ENCODE results near the gene SLC29A3. TPM values are rescaled to one million over a fixed set of nuclear protein-coding genes. Genes with fewer than 3 reads are reported as not detected.

The SLC29A3 gene
- total RNA-seq, 1 donor from 2014 or later: 11.4 TPM

DNA sequence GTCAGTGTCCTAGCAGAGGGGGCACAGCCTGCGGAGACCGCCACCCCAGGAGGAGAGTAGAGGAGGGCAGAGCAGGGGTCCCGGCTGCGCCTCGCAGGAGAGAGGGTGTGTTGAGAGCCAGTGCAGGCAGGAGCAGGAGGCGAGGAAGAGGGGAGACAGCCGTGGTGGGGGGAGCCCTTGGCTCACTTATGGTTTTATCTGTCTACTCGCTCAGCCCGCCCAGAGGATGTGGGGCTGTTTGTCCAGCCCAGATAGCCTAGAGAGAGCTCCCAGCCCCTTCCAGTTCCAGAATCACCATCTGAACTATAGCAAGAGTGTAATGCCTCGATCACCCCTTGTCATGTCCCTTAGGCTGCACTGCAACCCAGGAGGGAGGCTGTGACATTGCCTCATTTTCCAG lies 26.6 kb downstream of the SLC29A3 start:
- DNase-seq (ENCODE audit: low spot score in 2 of 2, unreplicated experiment in 2 of 2): no peak
- Mint-ChIP-seq H3K4me1 (peaks cover 4% of the 10 kb centered on the region), H3K9me3 (no peaks in the 10 kb centered on the region), H3K36me3 (peaks cover 2% of the 10 kb centered on the region), H3K4me3 (no peak overlapping the region), H3K27me3 (ENCODE audit: low read depth) (no peaks in the 10 kb centered on the region), H3K27ac (no peak overlapping the region)
- TF ChIP-seq CTCF (IDR thresholded peaks at IDR 0.05; ENCODE audit: unreplicated experiment): no peak

- no peak overlapping the region for H3K4me3 Mint-ChIP-seq
- no peak overlapping the region for H3K27ac Mint-ChIP-seq
- peaks cover 4% of the 10 kb centered on the region for H3K4me1 Mint-ChIP-seq
- TF ChIP-seq CTCF (IDR thresholded peaks at IDR 0.05; ENCODE audit: unreplicated experiment): no peak
- H3K36me3 Mint-ChIP-seq: peaks cover 2% of the 10 kb centered on the region
- no peak for DNase-seq (ENCODE audit: low spot score in 2 of 2, unreplicated experiment in 2 of 2)
- no peaks in the 10 kb centered on the region for H3K27me3 Mint-ChIP-seq (ENCODE audit: low read depth)
- H3K9me3 Mint-ChIP-seq: no peaks in the 10 kb centered on the region
These were observed 27.7 kb downstream of the SLC29A3 start for GRCh38 chr10:71346731-71347130.

DNA sequence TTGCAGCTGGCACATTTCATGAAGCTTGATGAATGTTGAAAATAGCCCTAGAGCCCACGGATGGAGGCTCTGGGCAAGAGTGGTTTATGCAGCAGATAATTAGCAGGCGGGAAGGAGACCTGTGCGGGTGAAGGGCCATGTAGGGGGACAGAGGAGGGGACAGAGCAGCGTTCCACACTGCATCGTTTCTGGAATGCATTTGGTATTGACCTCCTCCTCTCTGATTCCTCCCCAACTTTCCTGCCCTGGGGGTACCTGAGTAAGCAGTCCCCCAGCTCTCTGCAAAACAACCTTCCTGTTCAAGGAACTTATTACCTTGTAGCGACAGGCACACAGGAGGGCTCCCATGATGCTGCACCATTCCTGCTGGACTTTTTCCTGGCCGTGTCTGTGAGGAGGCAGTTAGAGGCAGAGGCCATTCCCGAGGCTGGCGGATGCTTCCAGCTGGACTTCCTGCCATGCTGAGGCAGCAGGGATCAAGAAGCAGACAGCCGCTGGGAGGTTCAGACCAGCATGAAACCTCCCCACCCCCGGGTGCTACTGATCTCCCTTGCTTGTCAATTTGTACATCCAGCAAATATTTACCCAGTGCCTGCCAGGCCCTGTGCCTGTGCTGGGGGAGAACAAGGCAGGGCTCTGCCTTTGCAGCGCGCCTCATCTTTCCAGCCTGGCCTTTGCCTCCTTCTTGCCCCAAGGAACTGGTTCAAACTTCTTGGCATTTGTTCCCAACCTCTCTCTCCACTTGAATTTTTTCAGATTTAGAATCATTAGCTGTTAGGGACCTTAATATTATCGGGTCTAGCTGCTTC lies 28.7 kb downstream of the SLC29A3 start:
- H3K4me3 Mint-ChIP-seq: no peak overlapping the region
- DNase-seq (ENCODE audit: low spot score in 2 of 2, unreplicated experiment in 2 of 2): no peak
- no peaks in the 10 kb centered on the region for H3K9me3 Mint-ChIP-seq
- no peak overlapping the region for H3K27ac Mint-ChIP-seq
- no peak for TF ChIP-seq CTCF (IDR thresholded peaks at IDR 0.05; ENCODE audit: unreplicated experiment)
- peaks cover 4% of the 10 kb centered on the region for H3K4me1 Mint-ChIP-seq
- no peaks in the 10 kb centered on the region for H3K27me3 Mint-ChIP-seq (ENCODE audit: low read depth)
- H3K36me3 Mint-ChIP-seq: peaks cover 2% of the 10 kb centered on the region

DNA sequence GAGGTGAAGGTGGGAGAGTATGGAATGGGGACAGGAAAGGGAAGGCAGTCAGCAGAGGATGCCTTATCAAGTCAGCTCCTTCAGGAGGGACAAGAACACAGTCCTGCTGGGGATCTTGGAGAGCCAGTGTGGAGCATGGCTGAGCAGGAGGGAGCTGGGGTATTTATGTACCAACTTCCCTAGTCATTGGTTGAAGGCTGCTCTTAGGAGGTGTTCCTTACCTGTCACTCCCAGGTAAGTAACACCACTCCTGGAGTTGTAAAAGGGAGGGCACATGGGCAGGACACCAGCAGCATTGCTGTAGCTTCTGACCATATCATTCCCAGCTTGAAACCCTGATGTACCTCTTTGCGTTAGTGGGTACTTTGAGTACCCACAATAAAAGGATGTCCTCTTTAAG lies 29.8 kb downstream of the SLC29A3 start:
- Mint-ChIP-seq H3K27me3 (ENCODE audit: low read depth) (no peaks in the 10 kb centered on the region), H3K9me3 (no peaks in the 10 kb centered on the region), H3K27ac (no peak overlapping the region), H3K4me1 (peaks cover 4% of the 10 kb centered on the region), H3K4me3 (no peak overlapping the region), H3K36me3 (peaks cover 2% of the 10 kb centered on the region)
- TF ChIP-seq CTCF (IDR thresholded peaks at IDR 0.05; ENCODE audit: unreplicated experiment): no peak
- no peak for DNase-seq (ENCODE audit: low spot score in 2 of 2, unreplicated experiment in 2 of 2)

DNA sequence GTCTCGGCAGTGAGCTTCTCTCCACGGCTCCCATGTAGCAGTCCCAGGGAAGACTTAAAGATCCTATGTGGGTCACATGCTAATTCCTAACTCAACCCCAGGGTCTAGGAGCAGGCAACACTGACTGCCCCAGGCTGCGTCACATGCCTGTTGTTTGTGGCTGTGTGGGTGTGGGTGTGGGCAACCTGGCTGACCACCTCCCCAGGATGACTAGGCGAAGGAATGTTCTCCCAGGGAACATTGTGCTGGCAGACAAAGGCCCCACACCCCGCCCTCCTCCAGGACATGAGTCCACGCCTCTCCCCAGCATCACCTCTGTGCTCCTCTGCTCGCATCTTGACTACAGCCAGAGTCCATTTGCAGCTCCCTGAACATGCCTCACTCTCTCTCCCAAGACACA lies 30.3 kb downstream of the SLC29A3 start:
- DNase-seq (ENCODE audit: low spot score in 2 of 2, unreplicated experiment in 2 of 2): no peak
- H3K27ac Mint-ChIP-seq: no peak overlapping the region
- no peak for TF ChIP-seq CTCF (IDR thresholded peaks at IDR 0.05; ENCODE audit: unreplicated experiment)
- peaks cover 2% of the 10 kb centered on the region for H3K36me3 Mint-ChIP-seq
- H3K4me1 Mint-ChIP-seq: peaks cover 4% of the 10 kb centered on the region
- no peaks in the 10 kb centered on the region for H3K9me3 Mint-ChIP-seq
- H3K4me3 Mint-ChIP-seq: no peak overlapping the region
- no peaks in the 10 kb centered on the region for H3K27me3 Mint-ChIP-seq (ENCODE audit: low read depth)

All from mesothelial cell of epicardium (in vitro differentiated cells).